Hepatic stellate cell (primary cell): Measurements from ENCODE around the gene STUM.
"Not testable (repeated sequence)": the region's sequence is repeated elsewhere in the genome, so short reads cannot be mapped to it uniquely, and the experiment has no call there.

Experiments
- DNase-seq: peaks from one replicate; pipeline ENCODE4 v3.0.0; 2011; ENCODE audit warnings: low spot score

The STUM gene

GRCh38 chr1:226582966-226583365 lies 34.4 kb downstream of the STUM start:
- DNase-seq, result no peak

GRCh38 chr1:226584164-226584563 lies 35.6 kb downstream of the STUM start:
- DNase-seq, result no peak

- DNase-seq, result no peak
Measured at GRCh38 chr1:226586116-226586515, 37.6 kb downstream of the STUM start.

GRCh38 chr1:226586650-226587422 lies 38.3 kb downstream of the STUM start:
- DNase-seq, result no peak

GRCh38 chr1:226588484-226588883 lies 39.9 kb downstream of the STUM start:
- DNase-seq, result no peak

GRCh38 chr1:226589008-226589733 lies 40.6 kb downstream of the STUM start:
- DNase-seq, result no peak

- DNase-seq, result no peak
Measured at GRCh38 chr1:226590614-226591013, 42.0 kb downstream of the STUM start.

GRCh38 chr1:226593541-226593940 lies 45.0 kb downstream of the STUM start:
- DNase-seq, result no peak

GRCh38 chr1:226596531-226597165 lies 48.1 kb downstream of the STUM start:
- DNase-seq, result no peak

GRCh38 chr1:226597616-226598454 lies 49.3 kb downstream of the STUM start:
- DNase-seq, result no peak

GRCh38 chr1:226598455-226598849 lies 49.9 kb downstream of the STUM start:
- DNase-seq, result no peak

- not testable (repeated sequence) for DNase-seq
Measured at GRCh38 chr1:226598955-226599354, 50.4 kb downstream of the STUM start.

GRCh38 chr1:226599636-226600238 lies 51.2 kb downstream of the STUM start:
- DNase-seq, result no peak

- DNase-seq, result no peak
Measured at GRCh38 chr1:226600254-226600653, 51.7 kb downstream of the STUM start.

GRCh38 chr1:226601456-226601855 lies 52.9 kb downstream of the STUM start:
- no peak for DNase-seq

GRCh38 chr1:226602186-226603021 lies 53.8 kb downstream of the STUM start:
- DNase-seq, result peak; percentile 70

- DNase-seq, result peak; percentile 60
Measured at GRCh38 chr1:226603022-226603857, 54.7 kb downstream of the STUM start.

- DNase-seq, result no peak
Measured at GRCh38 chr1:226603858-226604559, 55.4 kb downstream of the STUM start.
